GM12874 (cell line): ENCODE results near the gene SCTR.

ENCODE experiments used
- TF ChIP-seq, protein P1 (sequence below): IDR thresholded peaks from 2 replicates; pipeline ENCODE4 v1.5.1; 2011; ENCODE audit warnings: low read depth, mild to moderate bottlenecking, control low read depth, low read length, moderate library complexity; ENCODE audit not compliant: insufficient read depth

Gene SCTR

GRCh38 chr2:119494163-119494790, 30.0 kb downstream of the SCTR start:
- TF ChIP-seq, protein P1, sequence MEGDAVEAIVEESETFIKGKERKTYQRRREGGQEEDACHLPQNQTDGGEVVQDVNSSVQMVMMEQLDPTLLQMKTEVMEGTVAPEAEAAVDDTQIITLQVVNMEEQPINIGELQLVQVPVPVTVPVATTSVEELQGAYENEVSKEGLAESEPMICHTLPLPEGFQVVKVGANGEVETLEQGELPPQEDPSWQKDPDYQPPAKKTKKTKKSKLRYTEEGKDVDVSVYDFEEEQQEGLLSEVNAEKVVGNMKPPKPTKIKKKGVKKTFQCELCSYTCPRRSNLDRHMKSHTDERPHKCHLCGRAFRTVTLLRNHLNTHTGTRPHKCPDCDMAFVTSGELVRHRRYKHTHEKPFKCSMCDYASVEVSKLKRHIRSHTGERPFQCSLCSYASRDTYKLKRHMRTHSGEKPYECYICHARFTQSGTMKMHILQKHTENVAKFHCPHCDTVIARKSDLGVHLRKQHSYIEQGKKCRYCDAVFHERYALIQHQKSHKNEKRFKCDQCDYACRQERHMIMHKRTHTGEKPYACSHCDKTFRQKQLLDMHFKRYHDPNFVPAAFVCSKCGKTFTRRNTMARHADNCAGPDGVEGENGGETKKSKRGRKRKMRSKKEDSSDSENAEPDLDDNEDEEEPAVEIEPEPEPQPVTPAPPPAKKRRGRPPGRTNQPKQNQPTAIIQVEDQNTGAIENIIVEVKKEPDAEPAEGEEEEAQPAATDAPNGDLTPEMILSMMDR = no peak

- TF ChIP-seq, protein P1 = no peak
These were observed 32.3 kb downstream of the SCTR start for GRCh38 chr2:119491776-119492525.

DNA sequence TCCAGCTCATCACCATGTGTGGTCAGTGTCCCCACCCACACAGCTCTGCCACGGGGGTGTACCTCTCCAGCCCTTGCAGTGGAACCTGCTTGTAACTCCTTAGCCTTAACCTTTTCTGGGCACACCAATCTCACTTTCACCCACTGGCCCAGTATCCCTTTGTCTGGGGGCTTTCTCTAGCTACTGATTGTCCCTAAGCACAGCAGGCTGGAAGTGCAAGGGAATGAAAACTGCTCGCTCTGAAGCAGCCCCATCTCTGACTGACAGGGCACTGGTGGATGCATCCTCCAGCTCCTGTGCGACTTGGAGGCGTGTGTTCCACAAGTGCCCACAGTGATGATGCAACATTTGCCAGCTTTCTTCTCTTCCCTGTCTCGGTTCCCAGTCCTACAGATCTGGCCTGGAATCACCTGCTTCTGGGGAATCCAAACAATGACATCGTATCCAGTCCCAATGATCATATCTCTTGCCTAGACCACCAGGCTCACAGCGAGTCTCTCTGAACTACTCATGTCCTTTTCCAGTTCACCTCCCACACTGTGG, 33.6 kb downstream of the SCTR start:
- TF ChIP-seq, protein P1 = no peak

DNA sequence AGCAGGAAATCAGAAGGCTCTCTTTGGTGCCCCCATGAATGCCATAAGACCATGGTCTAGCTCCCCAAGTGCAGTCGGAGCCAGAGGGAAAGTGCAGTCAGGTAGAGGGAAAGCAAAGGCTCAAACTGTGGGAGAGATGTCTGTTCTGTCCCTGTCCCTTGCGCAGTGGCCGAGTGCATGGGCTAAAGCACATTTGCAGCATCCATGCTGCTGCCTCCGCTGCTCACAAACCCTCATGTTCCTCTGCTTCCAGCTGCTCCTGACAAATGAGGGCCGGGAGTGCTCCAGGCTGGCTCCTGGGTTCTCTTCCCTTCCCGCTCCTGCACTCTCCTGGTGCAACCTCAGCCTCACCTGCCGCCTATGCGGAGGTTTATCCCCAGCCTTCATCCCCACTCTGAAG, 34.2 kb downstream of the SCTR start:
- TF ChIP-seq, protein P1 = no peak

DNA sequence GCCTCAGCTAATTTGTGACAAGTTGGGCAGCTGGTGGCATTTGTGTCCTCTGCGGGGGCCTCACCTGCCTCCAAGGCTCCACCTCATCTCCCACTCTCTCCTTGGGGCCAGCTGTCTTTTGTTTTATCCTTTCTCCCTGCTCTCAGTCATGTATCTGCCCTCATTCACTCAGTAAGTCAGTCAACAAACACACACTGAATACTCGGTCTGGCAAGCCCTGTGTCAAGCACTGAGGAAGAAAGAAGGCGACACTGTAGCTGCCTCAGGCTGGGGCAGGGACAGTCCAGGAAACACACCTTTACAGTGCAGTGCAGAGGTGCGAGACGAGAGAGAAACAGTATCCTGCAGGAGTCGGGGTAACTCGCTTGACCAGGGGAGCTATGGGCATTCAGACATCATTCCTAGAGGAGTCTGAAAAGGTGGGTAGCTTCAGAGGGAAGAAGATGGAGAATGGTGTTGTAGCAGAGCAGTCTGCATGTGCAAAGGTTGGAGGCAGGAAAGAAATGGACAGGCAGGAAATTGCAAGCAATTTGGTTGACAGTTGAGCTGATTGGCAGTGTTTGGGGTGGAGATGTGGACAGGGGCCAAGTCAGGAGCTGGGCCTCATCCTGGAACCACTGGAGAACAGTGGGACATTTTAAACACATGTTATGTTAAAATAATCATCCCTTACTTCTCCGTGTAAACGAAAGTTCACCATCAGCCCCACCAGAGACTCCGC, 34.9 kb downstream of the SCTR start:
- TF ChIP-seq, protein P1 = no peak

GRCh38 chr2:119488245-119489214, 35.8 kb downstream of the SCTR start:
- TF ChIP-seq, protein P1 = 0 out of 2 replicates have a peak, but pooled peaks have one; percentile 8
